ENCODE measurements around the gene TRIM39.
"Not testable (repeated sequence)": the region's sequence is repeated elsewhere in the genome, so short reads cannot be mapped to it uniquely, and the experiment has no call there.

DNA sequence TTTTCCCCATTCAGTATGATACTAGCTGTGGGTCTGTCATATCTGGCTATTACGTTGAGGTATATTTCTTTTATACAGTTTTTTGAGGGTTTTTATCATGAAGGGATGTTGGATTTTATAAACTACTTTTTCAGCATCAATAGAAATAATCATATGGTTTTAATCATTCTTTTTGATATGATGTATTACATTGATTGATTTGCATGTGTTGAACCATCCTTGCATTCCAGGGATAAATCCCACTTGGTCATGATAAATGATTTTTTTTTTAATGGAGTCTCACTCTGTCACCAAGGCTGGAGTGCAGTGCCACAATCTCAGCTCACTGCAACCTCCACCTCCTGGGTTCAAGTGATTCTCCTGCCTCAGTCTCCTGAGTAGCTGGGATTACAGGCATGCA is 45.7 kb upstream of the TRIM39 start:
- TF ChIP-seq, protein P1, sequence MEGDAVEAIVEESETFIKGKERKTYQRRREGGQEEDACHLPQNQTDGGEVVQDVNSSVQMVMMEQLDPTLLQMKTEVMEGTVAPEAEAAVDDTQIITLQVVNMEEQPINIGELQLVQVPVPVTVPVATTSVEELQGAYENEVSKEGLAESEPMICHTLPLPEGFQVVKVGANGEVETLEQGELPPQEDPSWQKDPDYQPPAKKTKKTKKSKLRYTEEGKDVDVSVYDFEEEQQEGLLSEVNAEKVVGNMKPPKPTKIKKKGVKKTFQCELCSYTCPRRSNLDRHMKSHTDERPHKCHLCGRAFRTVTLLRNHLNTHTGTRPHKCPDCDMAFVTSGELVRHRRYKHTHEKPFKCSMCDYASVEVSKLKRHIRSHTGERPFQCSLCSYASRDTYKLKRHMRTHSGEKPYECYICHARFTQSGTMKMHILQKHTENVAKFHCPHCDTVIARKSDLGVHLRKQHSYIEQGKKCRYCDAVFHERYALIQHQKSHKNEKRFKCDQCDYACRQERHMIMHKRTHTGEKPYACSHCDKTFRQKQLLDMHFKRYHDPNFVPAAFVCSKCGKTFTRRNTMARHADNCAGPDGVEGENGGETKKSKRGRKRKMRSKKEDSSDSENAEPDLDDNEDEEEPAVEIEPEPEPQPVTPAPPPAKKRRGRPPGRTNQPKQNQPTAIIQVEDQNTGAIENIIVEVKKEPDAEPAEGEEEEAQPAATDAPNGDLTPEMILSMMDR (IDR thresholded peaks at IDR 0.05), result not testable (repeated sequence)
- not testable (repeated sequence) for TF ChIP-seq POLR2AphosphoS5 (IDR thresholded peaks at IDR 0.05)
